ENCODE measurements around the gene ZNF678. TPM values are rescaled to one million over a fixed set of nuclear protein-coding genes. Genes with fewer than 3 reads are reported as not detected.

Gene ZNF678
- polyA plus RNA-seq, 3 donors = 1.5 to 1.9 (median 1.7) TPM

DNA sequence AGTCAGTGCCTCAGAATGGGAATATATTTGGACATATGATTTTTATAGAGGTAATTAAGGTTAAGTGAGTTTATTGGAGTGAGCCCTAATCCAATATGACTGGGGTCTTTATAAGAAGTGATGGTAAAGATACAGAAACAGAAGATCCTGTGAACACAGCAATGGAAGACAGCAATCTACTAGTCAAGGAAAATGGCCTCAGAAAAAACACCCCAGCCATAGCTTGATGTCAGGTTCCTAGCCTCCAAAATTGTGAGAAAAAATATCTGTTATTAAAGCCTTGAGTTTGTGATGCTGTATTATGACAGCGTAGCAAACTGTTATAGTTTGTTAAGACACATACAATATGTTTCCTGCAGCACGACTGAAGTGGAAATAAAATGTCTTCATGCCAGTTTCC, 99.6 kb downstream of the ZNF678 start:
- DNase-seq = no peak
- H3K79me2 ChIP-seq (ENCODE audit: insufficient read depth, low read length) = no peaks in the 10 kb centered on the region
- H3K36me3 ChIP-seq (replicated peaks in 1 of 2; ENCODE audit: control insufficient read depth in 1 of 2, insufficient read depth in 2 of 2, low read length in 2 of 2) = no peaks in the 10 kb centered on the region
- H3K27ac ChIP-seq (ENCODE audit: low read depth in 1 of 2, low read length in 2 of 2) = no peak overlapping the region
- Mint-ChIP-seq H3K36me3 (peaks cover 4 to 12% of the 10 kb centered on the region in 2 donors), H3K9me3 (peaks cover 35 to 87% (median 74%) of the 10 kb centered on the region in 7 donors), H3K4me1 (no peaks in the 10 kb centered on the region), H3K4me3 (no peak overlapping the region), H3K27ac (no peak overlapping the region), H3K27me3 (ENCODE audit: low read depth in 3 of 3) (peaks cover 0 to 2% (median 0%) of the 10 kb centered on the region in 3 donors)
- no peak overlapping the region for H3K9ac ChIP-seq (ENCODE audit: insufficient read depth, low read length, poor library complexity, severe bottlenecking)
- H4K20me1 ChIP-seq (ENCODE audit: insufficient read depth, low read length) = no peaks in the 10 kb centered on the region
- TF ChIP-seq, protein P1, sequence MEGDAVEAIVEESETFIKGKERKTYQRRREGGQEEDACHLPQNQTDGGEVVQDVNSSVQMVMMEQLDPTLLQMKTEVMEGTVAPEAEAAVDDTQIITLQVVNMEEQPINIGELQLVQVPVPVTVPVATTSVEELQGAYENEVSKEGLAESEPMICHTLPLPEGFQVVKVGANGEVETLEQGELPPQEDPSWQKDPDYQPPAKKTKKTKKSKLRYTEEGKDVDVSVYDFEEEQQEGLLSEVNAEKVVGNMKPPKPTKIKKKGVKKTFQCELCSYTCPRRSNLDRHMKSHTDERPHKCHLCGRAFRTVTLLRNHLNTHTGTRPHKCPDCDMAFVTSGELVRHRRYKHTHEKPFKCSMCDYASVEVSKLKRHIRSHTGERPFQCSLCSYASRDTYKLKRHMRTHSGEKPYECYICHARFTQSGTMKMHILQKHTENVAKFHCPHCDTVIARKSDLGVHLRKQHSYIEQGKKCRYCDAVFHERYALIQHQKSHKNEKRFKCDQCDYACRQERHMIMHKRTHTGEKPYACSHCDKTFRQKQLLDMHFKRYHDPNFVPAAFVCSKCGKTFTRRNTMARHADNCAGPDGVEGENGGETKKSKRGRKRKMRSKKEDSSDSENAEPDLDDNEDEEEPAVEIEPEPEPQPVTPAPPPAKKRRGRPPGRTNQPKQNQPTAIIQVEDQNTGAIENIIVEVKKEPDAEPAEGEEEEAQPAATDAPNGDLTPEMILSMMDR (IDR thresholded peaks at IDR 0.05) = no peak
- no peaks in the 10 kb centered on the region for H3K27me3 ChIP-seq (ENCODE audit: control insufficient read depth in 2 of 2, insufficient read depth in 2 of 2, low read length in 2 of 2)
- no peak overlapping the region for H3K4me3 ChIP-seq (replicated peaks in 1 of 3; ENCODE audit: low read depth in 2 of 3, low read length in 3 of 3)
- H3K4me2 ChIP-seq (replicated peaks; ENCODE audit: extremely low read depth, low read length, poor library complexity, severe bottlenecking) = no peak overlapping the region
- peaks cover 48 to 96% of the 10 kb centered on the region in 2 donors for H3K9me3 ChIP-seq (replicated peaks in 1 of 2; ENCODE audit: control insufficient read depth in 1 of 2, insufficient read depth in 1 of 2, low read length in 2 of 2)
- WGBS (ENCODE audit: insufficient coverage) = 100% methylated on average over 1 of the region's 2 CpGs
- intact Hi-C loops (cut with micrococcal nuclease) = no loop called here
- no peak overlapping the region for H2AFZ ChIP-seq (ENCODE audit: insufficient read depth, low read depth, low read length, poor library complexity, severe bottlenecking)
- no peaks in the 10 kb centered on the region for H3K4me1 ChIP-seq (ENCODE audit: control insufficient read depth in 1 of 2, insufficient read depth in 2 of 2, low read length in 2 of 2)

DNA sequence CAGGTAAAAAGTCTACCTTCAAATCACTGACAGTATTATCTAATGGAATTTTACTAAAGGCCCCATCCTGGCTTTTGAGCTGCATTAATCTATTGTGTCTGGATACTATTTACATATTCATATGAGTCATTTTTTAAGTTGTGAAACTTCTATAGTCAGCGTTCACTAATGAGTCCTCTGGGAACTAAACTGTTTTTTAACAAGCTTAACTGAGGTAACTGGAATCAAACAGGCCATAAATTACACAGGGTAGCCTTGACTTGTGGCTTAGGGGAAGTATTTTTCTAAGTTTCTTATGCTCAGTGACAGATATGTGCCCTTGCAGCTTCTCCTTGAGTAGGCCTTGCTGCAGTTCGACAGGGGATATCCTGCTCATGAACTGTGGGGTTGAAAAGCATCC, 102.9 kb downstream of the ZNF678 start:
- no peaks in the 10 kb centered on the region for H3K27me3 ChIP-seq (ENCODE audit: control insufficient read depth in 2 of 2, insufficient read depth in 2 of 2, low read length in 2 of 2)
- peaks cover 33 to 90% (median 82%) of the 10 kb centered on the region in 7 donors for H3K9me3 Mint-ChIP-seq
- H3K36me3 Mint-ChIP-seq = peaks cover 0 to 3% of the 10 kb centered on the region in 2 donors
- H3K27me3 Mint-ChIP-seq (ENCODE audit: low read depth in 3 of 3) = peaks cover 0 to 2% (median 0%) of the 10 kb centered on the region in 3 donors
- H4K20me1 ChIP-seq (ENCODE audit: insufficient read depth, low read length) = no peaks in the 10 kb centered on the region
- no peak overlapping the region for H3K4me3 ChIP-seq (replicated peaks in 1 of 3; ENCODE audit: low read depth in 2 of 3, low read length in 3 of 3)
- H3K9me3 ChIP-seq (replicated peaks in 1 of 2; ENCODE audit: control insufficient read depth in 1 of 2, insufficient read depth in 1 of 2, low read length in 2 of 2) = peaks cover 57 to 99% of the 10 kb centered on the region in 2 donors
- no peak overlapping the region for H3K27ac ChIP-seq (ENCODE audit: low read depth in 1 of 2, low read length in 2 of 2)
- H3K4me2 ChIP-seq (replicated peaks; ENCODE audit: extremely low read depth, low read length, poor library complexity, severe bottlenecking) = no peak overlapping the region
- H3K4me1 Mint-ChIP-seq = no peaks in the 10 kb centered on the region
- no peaks in the 10 kb centered on the region for H3K79me2 ChIP-seq (ENCODE audit: insufficient read depth, low read length)
- no peak overlapping the region for H3K27ac Mint-ChIP-seq
- H2AFZ ChIP-seq (ENCODE audit: insufficient read depth, low read depth, low read length, poor library complexity, severe bottlenecking) = no peak overlapping the region
- no peaks in the 10 kb centered on the region for H3K36me3 ChIP-seq (replicated peaks in 1 of 2; ENCODE audit: control insufficient read depth in 1 of 2, insufficient read depth in 2 of 2, low read length in 2 of 2)
- no CpG with 5 or more reads among the region's 2 CpGs for WGBS (ENCODE audit: insufficient coverage)
- no peak for DNase-seq
- no peak overlapping the region for H3K4me3 Mint-ChIP-seq
- TF ChIP-seq, protein P1 (IDR thresholded peaks at IDR 0.05) = no peak
- intact Hi-C loops (cut with micrococcal nuclease) = no loop called here
- H3K9ac ChIP-seq (ENCODE audit: insufficient read depth, low read length, poor library complexity, severe bottlenecking) = no peak overlapping the region
- H3K4me1 ChIP-seq (ENCODE audit: control insufficient read depth in 1 of 2, insufficient read depth in 2 of 2, low read length in 2 of 2) = no peaks in the 10 kb centered on the region
